T-helper 1 cell treated with Interleukin-12 subunit alpha and Interleukin-12 subunit beta and Interleukin-4 antibody, amounts not matched to agents 30 ng/mL and 1 ng/mL, for 36 hours (primary cell): ENCODE measurements around the gene PRKAR1B. TPM values are rescaled to one million over a fixed set of nuclear protein-coding genes. Genes with fewer than 3 reads are reported as not detected.

Source experiments
- intact Hi-C: fragments of 100-400 bp; cut with micrococcal nuclease; formaldehyde crosslinking; loops from one replicate; pipeline ENCODE4 v1.15.1; 2024
- total RNA-seq: library from RNA; stranded (reverse); gene quantifications from 2 replicates; pipeline ENCODE4 v1.2.3, GENCODE V29; 2022

The PRKAR1B gene
- total RNA-seq, 1 donor from 2014 or later: 25.2 TPM

DNA sequence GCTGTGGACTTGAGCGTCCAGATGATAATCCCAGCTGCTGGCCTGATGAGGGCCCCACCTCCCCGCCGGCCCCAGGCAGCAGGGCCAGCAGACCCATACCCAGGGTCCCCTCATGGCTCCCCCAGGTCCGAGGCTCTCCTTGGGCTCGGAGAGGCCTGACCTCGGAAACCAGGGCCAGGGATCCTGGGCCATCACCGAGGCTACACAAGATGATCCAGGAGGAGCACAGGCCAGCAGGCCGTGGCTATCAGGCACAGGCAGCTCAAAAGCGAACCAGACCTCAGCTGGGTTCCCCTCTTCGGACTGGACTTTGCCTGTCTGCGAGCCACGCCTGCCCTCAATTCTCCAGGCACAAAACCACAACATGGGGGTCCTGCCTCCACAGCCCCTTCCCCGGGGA, 224.8 kb downstream of the PRKAR1B start:
- intact Hi-C loops: no loop called here

DNA sequence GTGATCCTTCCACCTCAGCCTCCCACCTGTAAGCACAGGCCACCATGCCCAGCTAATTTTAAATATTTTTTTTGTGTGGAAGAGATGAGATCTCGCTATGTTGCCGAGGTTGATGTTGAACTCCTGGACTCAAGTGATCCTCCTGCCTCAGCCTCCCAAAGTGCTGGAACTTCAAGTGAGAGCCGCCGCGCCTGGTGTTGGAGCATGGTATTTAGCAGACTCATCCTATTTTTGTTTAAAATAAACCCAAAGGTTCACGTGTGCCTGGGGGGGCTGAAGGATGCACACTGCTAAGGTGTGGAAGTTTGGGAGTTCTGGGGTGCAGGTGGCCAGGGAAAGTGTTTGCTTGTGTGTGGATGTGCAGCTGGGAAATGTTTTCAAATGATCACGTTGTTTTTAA, 225.6 kb downstream of the PRKAR1B start:
- intact Hi-C loops: no loop called here

DNA sequence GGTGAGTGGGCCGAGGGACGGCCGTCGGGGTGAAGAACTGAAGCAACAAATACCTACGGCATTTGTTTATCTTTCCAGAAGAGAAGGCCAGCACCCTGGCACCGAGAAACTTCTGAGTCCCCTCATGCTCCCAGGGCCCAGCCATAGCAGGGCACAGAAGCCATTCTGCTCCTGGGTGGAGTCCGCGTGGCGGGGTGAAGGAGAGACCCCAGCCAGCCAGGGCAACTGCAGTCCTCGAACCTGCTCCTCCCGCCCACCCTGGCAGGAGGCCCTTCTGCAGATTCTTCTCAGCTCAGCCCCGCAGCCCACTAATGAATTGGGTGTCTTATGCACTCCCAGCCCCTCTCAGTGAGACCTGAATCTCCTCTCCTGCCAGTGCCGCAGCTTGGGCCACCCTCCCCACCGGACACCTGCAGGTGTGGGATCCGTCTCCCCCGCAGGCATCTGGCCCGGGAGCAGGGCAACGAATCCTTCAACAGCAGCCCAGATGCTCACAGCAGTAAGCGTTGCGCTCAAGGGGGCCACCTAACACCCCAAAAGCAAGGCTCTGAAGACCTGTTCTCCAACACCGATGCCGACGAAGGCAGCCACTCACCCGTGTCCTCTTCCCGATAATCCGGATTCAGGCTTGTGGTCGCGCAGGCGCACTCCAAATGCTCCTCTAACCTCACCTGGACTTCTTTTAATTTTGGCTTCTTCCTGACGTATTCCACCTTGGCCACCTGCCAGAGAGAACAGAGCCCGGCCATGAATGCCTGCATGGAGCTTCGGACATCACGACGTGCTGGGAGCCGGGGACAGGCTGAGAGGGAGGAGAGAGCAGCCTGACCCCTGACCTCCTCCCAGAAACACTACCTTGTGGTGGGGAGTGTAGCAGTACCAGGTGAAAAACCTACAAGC, 226.3 kb downstream of the PRKAR1B start:
- intact Hi-C loops: no loop called here

DNA sequence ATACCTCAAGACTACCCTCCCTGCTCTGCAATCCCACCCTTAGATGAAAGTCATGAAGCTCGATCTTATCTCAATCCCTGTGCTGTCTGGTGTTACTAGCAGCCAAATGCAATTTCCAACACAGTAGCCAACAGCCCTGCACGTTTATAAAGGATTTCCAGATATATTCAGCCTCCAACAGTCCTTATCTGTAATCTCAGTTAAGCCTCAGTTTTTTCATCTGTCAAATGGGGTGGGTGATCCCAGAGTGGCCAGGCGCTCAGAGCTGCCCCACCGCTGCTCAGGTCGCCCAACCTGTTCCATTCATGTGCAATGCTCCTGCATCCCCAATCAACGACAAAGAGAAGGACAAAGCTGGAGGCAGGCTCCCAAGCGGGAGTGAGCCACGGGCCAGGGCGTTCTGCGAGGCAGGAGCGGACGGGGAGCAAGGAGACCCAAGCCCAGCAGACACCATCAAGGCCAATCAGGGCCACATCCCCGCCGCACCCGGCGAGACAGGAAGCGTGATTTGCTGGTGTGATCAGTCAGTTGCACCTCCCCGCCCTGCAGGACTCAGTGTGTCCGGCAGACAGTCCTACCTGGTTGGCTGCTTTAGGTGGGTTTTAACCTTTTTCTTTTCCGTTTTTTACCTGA, 227.1 kb downstream of the PRKAR1B start:
- intact Hi-C loops: no loop called here

Other genes with a start within 250 kb of the PRKAR1B start
- gene PDGFA, start 207.4 kb downstream of the PRKAR1B start, total RNA-seq: 2.7 and 3.3 TPM in 2 replicates
- 22.5 and 24.6 TPM in 2 replicates for gene DNAAF5, start 582 bp downstream of the PRKAR1B start, total RNA-seq
- 47.5 and 48.2 TPM in 2 replicates for gene SUN1, start 105.2 kb upstream of the PRKAR1B start, total RNA-seq
- 33.7 and 45.8 TPM in 2 replicates for gene GET4, start 149.3 kb upstream of the PRKAR1B start, total RNA-seq
- gene ADAP1, start 227.4 kb upstream of the PRKAR1B start, total RNA-seq: 20.6 and 20.9 TPM in 2 replicates
- 17.5 and 18.9 TPM in 2 replicates for gene COX19, start 248.3 kb upstream of the PRKAR1B start, total RNA-seq